Measurements from ENCODE around the gene PIRT. TPM values are rescaled to one million over a fixed set of nuclear protein-coding genes. Genes with fewer than 3 reads are reported as not detected.

The PIRT gene
- total and polyA plus RNA-seq, 2 of the 8 experiments (the other 6 are each of a cell fraction or from before 2014, with no cell fraction given), result 0.03 TPM; not detected in 1

DNA sequence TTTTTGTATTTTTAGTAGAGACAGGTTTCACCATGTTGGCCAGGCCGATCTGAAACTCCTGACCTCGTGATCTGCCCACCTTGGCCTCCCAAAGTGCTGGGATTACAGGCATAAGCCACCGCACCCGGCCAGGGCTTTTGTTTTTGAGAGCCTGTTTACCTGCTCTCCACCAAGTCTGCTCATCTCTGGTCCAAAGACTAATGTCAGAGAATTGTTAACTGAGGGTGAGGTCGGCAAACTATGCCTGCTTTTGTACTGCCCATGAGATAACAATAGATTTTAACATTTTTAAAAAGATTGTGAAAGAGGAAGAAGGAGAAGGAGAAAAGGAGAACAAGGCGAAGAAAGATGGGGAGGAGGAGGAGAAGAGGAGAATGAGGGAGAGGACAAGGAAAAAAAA, 60.0 kb downstream of the PIRT start (continued):
- TF ChIP-seq EZH2 (IDR thresholded peaks at IDR 0.05; ENCODE audit: low read depth, low read length, severe bottlenecking), result no peak
- no peak for TF ChIP-seq POLR2A (IDR thresholded peaks at IDR 0.05; ENCODE audit: control extremely low read depth in 1 of 2, low read depth in 2 of 2, low read length in 2 of 2)
- no peak for TF ChIP-seq CHD1 (IDR thresholded peaks at IDR 0.05; ENCODE audit: low read depth, low read length)
- TF ChIP-seq TAF1 (IDR thresholded peaks at IDR 0.05; ENCODE audit: low read depth, low read length), result no peak

Measured in H1 (cell line).